ENCODE measurements around the gene TBCCD1. TPM values are rescaled to one million over a fixed set of nuclear protein-coding genes. Genes with fewer than 3 reads are reported as not detected.
A peak's percentile ranks its signal among the peaks of the same experiment; 100 is the strongest.

TBCCD1 gene
- total and polyA plus RNA-seq, 2 donors (not counting 1 experiment from before 2014, with no cell fraction given), result 13.7 to 16.8 TPM

DNA sequence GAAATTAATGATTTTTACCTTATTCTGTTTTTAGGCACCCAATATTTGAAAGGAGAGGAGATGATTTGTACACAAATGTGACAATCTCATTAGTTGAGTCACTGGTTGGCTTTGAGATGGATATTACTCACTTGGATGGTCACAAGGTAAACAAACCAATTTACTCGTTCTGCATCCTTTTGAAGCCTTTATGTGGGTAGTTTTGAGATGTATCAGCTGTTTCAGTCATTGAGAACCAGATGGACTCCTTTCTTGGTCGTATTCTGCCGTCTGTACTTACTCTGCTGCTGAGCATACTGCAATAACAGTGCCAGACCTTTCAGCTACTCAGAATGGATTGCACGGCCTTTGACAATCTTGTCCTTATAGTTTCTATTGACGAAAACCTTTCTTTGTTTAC lies 16.7 kb upstream of the TBCCD1 start:
- DNase-seq (ENCODE audit: low read depth in 2 of 2), result peak; percentile 66 to 75
- no peak overlapping the region for H3K9ac ChIP-seq (ENCODE audit: insufficient read depth, low read length)
- no peak overlapping the region for H3K4me2 ChIP-seq (ENCODE audit: extremely low read depth, insufficient read depth, low read length)
- no peak overlapping the region for H3K27ac ChIP-seq (ENCODE audit: insufficient read depth, low read length)
- TF ChIP-seq EZH2 (IDR thresholded peaks at IDR 0.05; ENCODE audit: low read length, missing control alignments), result no peak
- TF ChIP-seq, protein P1, sequence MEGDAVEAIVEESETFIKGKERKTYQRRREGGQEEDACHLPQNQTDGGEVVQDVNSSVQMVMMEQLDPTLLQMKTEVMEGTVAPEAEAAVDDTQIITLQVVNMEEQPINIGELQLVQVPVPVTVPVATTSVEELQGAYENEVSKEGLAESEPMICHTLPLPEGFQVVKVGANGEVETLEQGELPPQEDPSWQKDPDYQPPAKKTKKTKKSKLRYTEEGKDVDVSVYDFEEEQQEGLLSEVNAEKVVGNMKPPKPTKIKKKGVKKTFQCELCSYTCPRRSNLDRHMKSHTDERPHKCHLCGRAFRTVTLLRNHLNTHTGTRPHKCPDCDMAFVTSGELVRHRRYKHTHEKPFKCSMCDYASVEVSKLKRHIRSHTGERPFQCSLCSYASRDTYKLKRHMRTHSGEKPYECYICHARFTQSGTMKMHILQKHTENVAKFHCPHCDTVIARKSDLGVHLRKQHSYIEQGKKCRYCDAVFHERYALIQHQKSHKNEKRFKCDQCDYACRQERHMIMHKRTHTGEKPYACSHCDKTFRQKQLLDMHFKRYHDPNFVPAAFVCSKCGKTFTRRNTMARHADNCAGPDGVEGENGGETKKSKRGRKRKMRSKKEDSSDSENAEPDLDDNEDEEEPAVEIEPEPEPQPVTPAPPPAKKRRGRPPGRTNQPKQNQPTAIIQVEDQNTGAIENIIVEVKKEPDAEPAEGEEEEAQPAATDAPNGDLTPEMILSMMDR (conservative IDR thresholded peaks at IDR 0.05 in 1 of 2, IDR thresholded peaks at IDR 0.05 in 1 of 2; ENCODE audit: low read depth in 1 of 2, low read length in 2 of 2), result no peak
- no peaks in the 10 kb centered on the region for H3K4me1 ChIP-seq (ENCODE audit: control insufficient read depth, extremely low read depth, insufficient read depth, low read length)
- no peaks in the 10 kb centered on the region for H4K20me1 ChIP-seq (ENCODE audit: control insufficient read depth, extremely low read depth, insufficient read depth, low read length)
- no peaks in the 10 kb centered on the region for H3K27me3 ChIP-seq (ENCODE audit: control insufficient read depth, insufficient read depth, low read length)
- peaks cover 16% of the 10 kb centered on the region for H3K36me3 ChIP-seq (ENCODE audit: control insufficient read depth, insufficient read depth, low read length)
- H3K4me3 ChIP-seq (replicated peaks in 1 of 4; ENCODE audit: control extremely low read depth in 1 of 4, insufficient read depth in 1 of 4, low read depth in 3 of 4, low read length in 4 of 4), result no peak overlapping the region
- no peaks in the 10 kb centered on the region for H3K79me2 ChIP-seq (ENCODE audit: control insufficient read depth, insufficient read depth, low read length)
- H3K9me3 ChIP-seq (ENCODE audit: control insufficient read depth, insufficient read depth, low read depth, low read length), result no peaks in the 10 kb centered on the region
- H2AFZ ChIP-seq (ENCODE audit: low read length), result no peak overlapping the region

DNA sequence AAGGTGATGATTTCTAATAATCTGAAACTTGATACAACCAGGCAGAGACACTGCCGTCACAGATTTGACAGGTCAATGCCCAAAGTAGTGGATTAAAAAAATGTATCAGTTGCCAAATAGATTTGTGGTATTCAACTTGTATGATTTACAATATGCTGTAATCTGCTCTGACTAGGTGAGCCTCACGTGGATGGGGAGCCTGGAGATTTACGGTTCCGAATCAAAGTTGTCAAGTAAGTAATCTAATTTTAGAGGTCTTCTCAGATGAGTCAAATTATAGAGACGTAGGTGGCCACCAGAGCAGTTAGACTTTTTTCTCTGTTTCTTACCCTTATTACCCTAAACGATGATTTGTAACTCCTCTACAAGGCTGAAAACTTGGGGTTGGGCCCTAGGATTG lies 15.4 kb upstream of the TBCCD1 start:
- Histone ChIP-seq H3K27me3 (ENCODE audit: control insufficient read depth, insufficient read depth, low read length) (no peaks in the 10 kb centered on the region), H4K20me1 (ENCODE audit: control insufficient read depth, extremely low read depth, insufficient read depth, low read length) (no peaks in the 10 kb centered on the region), H2AFZ (ENCODE audit: low read length) (no peak overlapping the region), H3K27ac (ENCODE audit: insufficient read depth, low read length) (no peak overlapping the region), H3K36me3 (ENCODE audit: control insufficient read depth, insufficient read depth, low read length) (peaks cover 16% of the 10 kb centered on the region), H3K4me3 (replicated peaks in 1 of 4; ENCODE audit: control extremely low read depth in 1 of 4, insufficient read depth in 1 of 4, low read depth in 3 of 4, low read length in 4 of 4) (no peak overlapping the region), H3K4me2 (ENCODE audit: extremely low read depth, insufficient read depth, low read length) (no peak overlapping the region), H3K9ac (ENCODE audit: insufficient read depth, low read length) (no peak overlapping the region), H3K4me1 (ENCODE audit: control insufficient read depth, extremely low read depth, insufficient read depth, low read length) (no peaks in the 10 kb centered on the region), H3K9me3 (ENCODE audit: control insufficient read depth, insufficient read depth, low read depth, low read length) (no peaks in the 10 kb centered on the region), H3K79me2 (ENCODE audit: control insufficient read depth, insufficient read depth, low read length) (no peaks in the 10 kb centered on the region)
- DNase-seq (ENCODE audit: low read depth in 2 of 2), result no peak
- TF ChIP-seq EZH2 (IDR thresholded peaks at IDR 0.05; ENCODE audit: low read length, missing control alignments), result no peak
- TF ChIP-seq, protein P1 (conservative IDR thresholded peaks at IDR 0.05 in 1 of 2, IDR thresholded peaks at IDR 0.05 in 1 of 2; ENCODE audit: low read depth in 1 of 2, low read length in 2 of 2), result no peak

DNA sequence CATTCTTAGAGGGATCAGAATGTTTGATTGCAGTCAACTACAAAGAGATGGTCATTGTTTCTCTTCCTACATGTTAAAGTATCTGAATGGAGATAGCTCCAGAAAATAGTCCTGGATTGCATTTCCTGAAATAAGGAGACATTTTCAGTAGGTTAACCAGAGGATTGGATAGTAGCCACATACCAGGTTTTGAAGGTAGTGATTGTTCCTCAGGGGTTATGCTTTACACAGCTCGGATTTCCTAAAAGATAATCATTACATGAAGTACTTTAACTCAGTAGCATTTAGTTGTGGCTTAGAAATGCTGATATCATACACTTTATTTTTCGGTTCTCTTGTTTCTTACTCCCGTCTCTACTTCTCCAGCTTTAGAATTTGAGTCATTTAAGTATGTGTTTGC lies 13.6 kb upstream of the TBCCD1 start:
- no peaks in the 10 kb centered on the region for H3K4me1 ChIP-seq (ENCODE audit: control insufficient read depth, extremely low read depth, insufficient read depth, low read length)
- H2AFZ ChIP-seq (ENCODE audit: low read length), result no peak overlapping the region
- no peak for DNase-seq (ENCODE audit: low read depth in 2 of 2)
- no peaks in the 10 kb centered on the region for H3K27me3 ChIP-seq (ENCODE audit: control insufficient read depth, insufficient read depth, low read length)
- H4K20me1 ChIP-seq (ENCODE audit: control insufficient read depth, extremely low read depth, insufficient read depth, low read length), result no peaks in the 10 kb centered on the region
- no peak overlapping the region for H3K9ac ChIP-seq (ENCODE audit: insufficient read depth, low read length)
- H3K79me2 ChIP-seq (ENCODE audit: control insufficient read depth, insufficient read depth, low read length), result no peaks in the 10 kb centered on the region
- H3K4me3 ChIP-seq (replicated peaks in 1 of 4; ENCODE audit: control extremely low read depth in 1 of 4, insufficient read depth in 1 of 4, low read depth in 3 of 4, low read length in 4 of 4), result no peak overlapping the region
- H3K4me2 ChIP-seq (ENCODE audit: extremely low read depth, insufficient read depth, low read length), result no peak overlapping the region
- peaks cover 18% of the 10 kb centered on the region for H3K36me3 ChIP-seq (ENCODE audit: control insufficient read depth, insufficient read depth, low read length)
- TF ChIP-seq, protein P1 (conservative IDR thresholded peaks at IDR 0.05 in 1 of 2, IDR thresholded peaks at IDR 0.05 in 1 of 2; ENCODE audit: low read depth in 1 of 2, low read length in 2 of 2), result no peak
- no peak for TF ChIP-seq EZH2 (IDR thresholded peaks at IDR 0.05; ENCODE audit: low read length, missing control alignments)
- H3K9me3 ChIP-seq (ENCODE audit: control insufficient read depth, insufficient read depth, low read depth, low read length), result no peaks in the 10 kb centered on the region
- no peak overlapping the region for H3K27ac ChIP-seq (ENCODE audit: insufficient read depth, low read length)
